DND-41 (cell line): Measurements from ENCODE around the gene CCND1.

Experiments used
- EZH2 ChIP-seq: IDR thresholded peaks from 3 replicates; pipeline ENCODE4 v1.6.1; 2012; ENCODE audit warnings: borderline replicate concordance, low read depth, mild to moderate bottlenecking, moderate library complexity, low read length, inconsistent platforms; ENCODE audit not compliant: severe bottlenecking
- TF ChIP-seq, protein P1 (sequence below): IDR thresholded peaks from 2 replicates; pipeline ENCODE4 v1.5.1; 2012; ENCODE audit warnings: borderline replicate concordance, low read length, moderate library complexity, mild to moderate bottlenecking; ENCODE audit not compliant: poor library complexity, severe bottlenecking; ENCODE audit errors: extremely low read depth

DNA sequence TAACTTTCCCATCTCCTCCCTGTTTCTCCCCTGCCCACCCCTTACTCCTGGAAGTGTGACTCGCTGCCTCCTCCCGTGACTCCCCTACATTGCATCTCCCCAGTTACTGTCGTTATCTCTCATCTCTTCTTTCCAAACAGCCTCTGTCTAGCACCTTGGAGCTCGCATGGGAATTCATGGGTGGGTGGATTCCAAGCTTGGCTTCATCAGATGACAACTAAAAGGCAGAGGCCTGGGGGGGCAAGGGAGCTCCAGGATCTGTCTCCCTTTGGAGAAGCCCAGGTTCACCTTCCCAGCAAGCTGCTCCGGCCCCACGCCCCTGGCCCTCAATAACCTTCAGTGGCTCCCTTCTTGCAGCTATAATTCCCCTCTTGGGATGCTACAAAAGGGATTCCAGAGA is 6.9 kb upstream of the CCND1 start:
- TF ChIP-seq, protein P1, sequence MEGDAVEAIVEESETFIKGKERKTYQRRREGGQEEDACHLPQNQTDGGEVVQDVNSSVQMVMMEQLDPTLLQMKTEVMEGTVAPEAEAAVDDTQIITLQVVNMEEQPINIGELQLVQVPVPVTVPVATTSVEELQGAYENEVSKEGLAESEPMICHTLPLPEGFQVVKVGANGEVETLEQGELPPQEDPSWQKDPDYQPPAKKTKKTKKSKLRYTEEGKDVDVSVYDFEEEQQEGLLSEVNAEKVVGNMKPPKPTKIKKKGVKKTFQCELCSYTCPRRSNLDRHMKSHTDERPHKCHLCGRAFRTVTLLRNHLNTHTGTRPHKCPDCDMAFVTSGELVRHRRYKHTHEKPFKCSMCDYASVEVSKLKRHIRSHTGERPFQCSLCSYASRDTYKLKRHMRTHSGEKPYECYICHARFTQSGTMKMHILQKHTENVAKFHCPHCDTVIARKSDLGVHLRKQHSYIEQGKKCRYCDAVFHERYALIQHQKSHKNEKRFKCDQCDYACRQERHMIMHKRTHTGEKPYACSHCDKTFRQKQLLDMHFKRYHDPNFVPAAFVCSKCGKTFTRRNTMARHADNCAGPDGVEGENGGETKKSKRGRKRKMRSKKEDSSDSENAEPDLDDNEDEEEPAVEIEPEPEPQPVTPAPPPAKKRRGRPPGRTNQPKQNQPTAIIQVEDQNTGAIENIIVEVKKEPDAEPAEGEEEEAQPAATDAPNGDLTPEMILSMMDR, result no peak
- no peak for TF ChIP-seq EZH2
